Cardiac fibroblast (primary cell): ENCODE measurements around the gene RPS24.
A peak's percentile ranks its signal among the peaks of the same experiment; 100 is the strongest.
"Not testable (repeated sequence)": the region's sequence is repeated elsewhere in the genome, so short reads cannot be mapped to it uniquely, and the experiment has no call there.

Experiments used
- DNase-seq, 2 donors: peaks; one replicate each; pipeline versions ENCODE4 v3.0.0 to v3.0.0-alpha.2; 2010; ENCODE audit warnings: low read depth in 2 of 2
- H3K4me3 ChIP-seq, 2 donors: replicated peaks in 1 of 2; 1 replicate in 1 of 2; 2 replicates in 1 of 2; pipeline ENCODE4 v1.5.1; 2011; ENCODE audit warnings: low read depth in 2 of 2, low read length in 2 of 2, mild to moderate bottlenecking in 2 of 2, moderate library complexity in 1 of 2
- TF ChIP-seq, protein P1 (sequence below): IDR thresholded peaks from one replicate; pipeline ENCODE4 v1.5.1; 2011; ENCODE audit warnings: low read depth, mild to moderate bottlenecking, low read length, inconsistent platforms

Gene RPS24

DNA sequence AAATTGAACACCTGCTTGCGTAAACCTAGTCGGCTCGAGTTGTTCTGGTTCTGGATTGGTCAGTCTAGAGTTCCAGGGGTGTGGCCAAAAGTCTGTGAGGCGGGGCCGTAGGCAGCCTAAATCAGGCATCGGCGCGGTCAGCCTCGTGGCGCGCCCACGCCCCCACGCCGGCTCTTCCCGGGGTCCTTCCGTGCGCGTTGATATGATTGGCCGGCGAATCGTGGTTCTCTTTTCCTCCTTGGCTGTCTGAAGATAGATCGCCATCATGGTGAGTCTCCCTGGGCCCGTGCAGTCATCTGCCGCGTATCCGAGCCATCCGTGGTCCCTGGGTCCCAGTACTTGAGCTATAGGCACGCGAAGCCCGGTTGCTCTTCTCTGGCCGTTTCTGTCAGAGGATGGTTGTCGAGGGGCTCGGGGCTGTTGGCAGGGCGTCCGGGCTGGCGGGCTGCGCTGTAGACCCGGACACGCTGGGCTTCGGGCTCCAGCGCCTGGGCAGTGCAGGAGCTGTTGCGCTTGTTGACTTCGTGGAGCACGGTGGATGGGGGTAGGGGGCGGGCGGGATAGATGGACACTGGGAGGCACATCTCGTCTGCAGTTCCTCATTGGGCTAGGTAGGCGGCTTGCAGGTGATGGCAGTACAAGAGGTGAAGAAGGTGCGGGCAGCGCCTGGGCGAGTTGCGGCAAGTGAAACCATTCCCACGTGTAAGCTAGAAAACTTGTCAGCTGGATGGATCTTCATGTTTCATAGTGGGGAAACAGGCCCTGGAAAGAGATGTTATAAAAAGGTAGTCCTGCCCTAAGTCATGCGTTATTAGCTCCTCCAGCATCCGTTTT lies at the start of gene RPS24:
RPS24 (plus strand) TSS at position 227 of the 834 bp plus-strand sequence; CDS start at position 266, 39 bp downstream.
- TF ChIP-seq, protein P1, sequence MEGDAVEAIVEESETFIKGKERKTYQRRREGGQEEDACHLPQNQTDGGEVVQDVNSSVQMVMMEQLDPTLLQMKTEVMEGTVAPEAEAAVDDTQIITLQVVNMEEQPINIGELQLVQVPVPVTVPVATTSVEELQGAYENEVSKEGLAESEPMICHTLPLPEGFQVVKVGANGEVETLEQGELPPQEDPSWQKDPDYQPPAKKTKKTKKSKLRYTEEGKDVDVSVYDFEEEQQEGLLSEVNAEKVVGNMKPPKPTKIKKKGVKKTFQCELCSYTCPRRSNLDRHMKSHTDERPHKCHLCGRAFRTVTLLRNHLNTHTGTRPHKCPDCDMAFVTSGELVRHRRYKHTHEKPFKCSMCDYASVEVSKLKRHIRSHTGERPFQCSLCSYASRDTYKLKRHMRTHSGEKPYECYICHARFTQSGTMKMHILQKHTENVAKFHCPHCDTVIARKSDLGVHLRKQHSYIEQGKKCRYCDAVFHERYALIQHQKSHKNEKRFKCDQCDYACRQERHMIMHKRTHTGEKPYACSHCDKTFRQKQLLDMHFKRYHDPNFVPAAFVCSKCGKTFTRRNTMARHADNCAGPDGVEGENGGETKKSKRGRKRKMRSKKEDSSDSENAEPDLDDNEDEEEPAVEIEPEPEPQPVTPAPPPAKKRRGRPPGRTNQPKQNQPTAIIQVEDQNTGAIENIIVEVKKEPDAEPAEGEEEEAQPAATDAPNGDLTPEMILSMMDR: no peak
- peak; percentile 98 for DNase-seq
- peak within 1 kb of the TSS; percentile 77 to 89 for H3K4me3 ChIP-seq

DNA sequence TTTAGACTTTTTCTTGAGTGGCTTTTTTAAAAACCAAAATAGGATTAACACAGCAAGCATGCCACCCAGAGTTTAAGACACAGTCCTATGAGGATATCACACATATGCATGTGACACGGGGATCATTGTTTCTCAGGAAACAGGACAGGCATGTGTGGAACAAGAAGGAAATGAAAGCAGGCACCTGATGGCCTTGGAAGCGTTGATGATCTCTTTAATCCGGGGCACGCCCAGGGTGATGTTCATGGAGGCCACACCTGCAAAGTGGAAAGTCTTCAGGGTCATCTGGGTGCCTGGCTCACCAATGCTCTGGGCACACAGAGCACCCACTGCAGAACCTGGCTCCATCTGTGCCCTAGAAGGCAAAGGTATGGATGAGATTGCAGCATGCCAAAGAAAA lies 48.7 kb upstream of the RPS24 start:
- no peak for DNase-seq
- H3K4me3 ChIP-seq: no peak overlapping the region
- TF ChIP-seq, protein P1: no peak

DNA sequence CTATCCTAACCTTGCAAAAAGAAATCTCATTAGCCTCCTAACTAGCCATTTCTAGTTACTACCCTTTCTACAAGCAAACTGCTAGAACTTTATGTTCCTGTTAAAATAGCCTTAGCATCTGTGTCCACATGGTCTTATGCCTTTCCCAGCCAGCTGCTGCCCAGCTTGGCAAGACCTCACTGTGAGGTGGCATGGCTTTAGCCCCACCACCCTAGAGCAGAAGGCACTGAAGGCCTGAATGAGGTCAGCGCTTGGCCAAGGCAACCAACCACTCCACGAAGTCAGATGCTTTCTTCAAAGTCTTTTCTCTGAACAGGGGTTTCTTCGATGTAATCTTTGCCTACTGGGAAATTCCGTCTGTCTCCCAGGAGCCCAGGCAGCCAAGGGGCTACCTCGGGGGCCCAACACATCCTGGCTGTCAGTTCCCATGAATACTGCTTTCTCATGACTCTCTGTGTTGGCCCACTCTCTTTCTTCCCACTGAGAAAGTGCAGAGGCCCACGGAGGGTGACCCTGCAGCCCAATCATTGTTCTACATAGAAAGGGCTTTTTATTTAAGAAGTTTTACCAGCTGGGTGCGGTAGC lies 45.9 kb upstream of the RPS24 start:
- no peak for DNase-seq
- TF ChIP-seq, protein P1: no peak
- H3K4me3 ChIP-seq: no peak overlapping the region

DNA sequence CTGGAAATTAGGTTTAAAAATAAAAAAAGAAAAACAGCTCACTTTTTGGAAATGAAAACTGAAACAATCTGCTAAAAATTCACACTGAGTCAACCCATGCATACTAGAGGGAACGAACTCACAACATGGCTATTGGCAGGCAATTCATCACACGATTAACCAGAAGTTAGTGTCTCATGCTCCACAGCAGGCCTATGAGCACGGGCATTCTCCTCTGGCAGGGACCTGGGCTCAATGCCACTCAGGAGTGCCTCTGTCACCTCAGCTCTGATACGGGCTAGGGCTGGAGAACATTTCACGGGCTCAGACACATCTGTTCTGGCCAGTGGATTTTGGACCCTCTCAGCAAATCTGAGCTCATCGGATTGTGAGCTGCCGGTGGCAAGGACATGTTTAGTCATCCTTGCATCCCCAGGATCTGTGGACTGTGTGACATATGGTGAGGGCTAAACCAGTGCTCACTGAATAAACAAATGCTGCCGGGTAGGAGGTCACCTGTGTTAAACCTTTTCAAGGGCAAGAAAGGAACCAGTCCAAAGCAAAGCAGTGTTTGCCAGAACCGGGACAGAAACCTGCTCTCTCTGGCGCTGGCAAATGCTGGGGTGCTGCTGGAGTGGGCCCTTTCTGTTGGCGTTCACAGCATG lies 44.5 kb upstream of the RPS24 start:
- H3K4me3 ChIP-seq: no peak overlapping the region
- TF ChIP-seq, protein P1: no peak
- no peak for DNase-seq

DNA sequence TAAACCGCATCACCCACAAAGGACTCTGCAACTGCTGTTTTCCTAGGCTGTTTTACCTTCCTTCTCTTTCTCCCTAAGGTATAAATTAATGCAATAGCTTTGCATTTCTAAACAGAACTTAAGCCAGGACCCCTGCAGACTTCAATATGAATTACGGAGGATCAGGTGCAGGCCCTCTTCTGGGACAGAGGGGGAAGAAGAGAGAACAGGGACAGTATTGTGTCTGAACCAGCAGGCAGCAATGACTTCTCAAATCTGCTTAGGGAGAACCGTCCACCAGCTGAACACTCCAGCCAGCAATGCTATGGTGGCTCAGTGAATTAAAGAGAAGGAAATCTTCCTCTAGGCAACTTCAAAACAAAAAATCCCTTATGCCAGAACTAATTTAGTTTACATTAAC lies 40.0 kb upstream of the RPS24 start:
- TF ChIP-seq, protein P1: no peak
- H3K4me3 ChIP-seq: no peak overlapping the region
- no peak for DNase-seq

DNA sequence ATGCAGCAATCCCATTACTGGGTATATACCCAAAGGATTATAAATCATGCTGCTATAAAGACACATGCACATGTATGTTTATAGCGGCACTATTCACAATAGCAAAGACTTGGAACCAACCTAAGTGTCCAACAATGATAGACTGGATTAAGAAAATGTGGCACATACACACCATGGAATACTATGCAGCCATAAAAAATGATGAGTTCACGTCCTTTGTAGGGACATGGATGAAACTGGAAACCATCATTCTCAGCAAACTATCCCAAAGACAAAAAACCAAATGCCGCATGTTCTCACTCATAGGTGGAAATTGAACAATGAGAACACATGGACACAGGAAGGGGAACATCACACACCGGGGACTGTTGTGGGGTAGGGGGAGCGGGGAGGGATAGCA lies 34.9 kb upstream of the RPS24 start:
- not testable (repeated sequence) for H3K4me3 ChIP-seq, DNase-seq

DNA sequence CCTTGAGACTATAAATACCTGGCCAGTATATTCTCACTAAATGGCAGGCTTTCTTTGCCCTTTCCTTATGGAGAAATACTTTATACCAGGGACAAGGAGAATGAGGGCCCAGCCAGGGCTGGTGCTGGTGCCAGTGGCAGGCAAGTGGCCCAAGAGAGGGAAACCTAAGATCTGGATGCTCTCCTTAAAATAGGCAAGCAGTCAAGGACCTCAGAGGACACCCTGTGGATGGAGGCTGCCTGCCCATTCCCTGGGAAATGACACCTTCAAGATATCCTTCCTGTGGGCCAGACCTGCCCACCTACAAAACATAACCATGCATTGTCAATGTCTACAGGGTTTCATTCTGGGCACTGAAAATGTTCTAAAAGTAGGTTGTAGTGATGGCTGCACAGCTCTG lies 33.5 kb upstream of the RPS24 start:
- no peak for DNase-seq
- TF ChIP-seq, protein P1: no peak
- H3K4me3 ChIP-seq: no peak overlapping the region
